ENCODE measurements around the gene CORO2A.

DNA sequence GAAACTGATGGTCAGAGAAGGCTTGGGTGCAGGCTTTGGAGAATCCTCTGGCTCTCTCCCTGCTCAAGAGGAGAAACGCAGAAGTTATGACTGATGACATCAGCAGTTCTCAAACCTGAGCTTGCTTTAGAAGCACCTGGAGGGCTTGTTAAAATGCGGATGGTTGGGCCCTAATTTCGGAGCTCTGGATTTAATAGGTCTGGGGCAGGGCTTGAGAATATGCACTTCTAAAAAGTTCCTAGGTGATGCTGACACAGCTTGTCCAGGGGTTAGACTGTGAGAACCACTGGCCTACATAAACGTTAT lies 36.6 kb upstream of the CORO2A start:
- TF ChIP-seq, protein P1, sequence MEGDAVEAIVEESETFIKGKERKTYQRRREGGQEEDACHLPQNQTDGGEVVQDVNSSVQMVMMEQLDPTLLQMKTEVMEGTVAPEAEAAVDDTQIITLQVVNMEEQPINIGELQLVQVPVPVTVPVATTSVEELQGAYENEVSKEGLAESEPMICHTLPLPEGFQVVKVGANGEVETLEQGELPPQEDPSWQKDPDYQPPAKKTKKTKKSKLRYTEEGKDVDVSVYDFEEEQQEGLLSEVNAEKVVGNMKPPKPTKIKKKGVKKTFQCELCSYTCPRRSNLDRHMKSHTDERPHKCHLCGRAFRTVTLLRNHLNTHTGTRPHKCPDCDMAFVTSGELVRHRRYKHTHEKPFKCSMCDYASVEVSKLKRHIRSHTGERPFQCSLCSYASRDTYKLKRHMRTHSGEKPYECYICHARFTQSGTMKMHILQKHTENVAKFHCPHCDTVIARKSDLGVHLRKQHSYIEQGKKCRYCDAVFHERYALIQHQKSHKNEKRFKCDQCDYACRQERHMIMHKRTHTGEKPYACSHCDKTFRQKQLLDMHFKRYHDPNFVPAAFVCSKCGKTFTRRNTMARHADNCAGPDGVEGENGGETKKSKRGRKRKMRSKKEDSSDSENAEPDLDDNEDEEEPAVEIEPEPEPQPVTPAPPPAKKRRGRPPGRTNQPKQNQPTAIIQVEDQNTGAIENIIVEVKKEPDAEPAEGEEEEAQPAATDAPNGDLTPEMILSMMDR (IDR thresholded peaks at IDR 0.05): no peak
- no peak for TF ChIP-seq POLR2A (IDR thresholded peaks at IDR 0.05)
